Measurements from ENCODE around the gene GUK1.

GUK1 gene

DNA sequence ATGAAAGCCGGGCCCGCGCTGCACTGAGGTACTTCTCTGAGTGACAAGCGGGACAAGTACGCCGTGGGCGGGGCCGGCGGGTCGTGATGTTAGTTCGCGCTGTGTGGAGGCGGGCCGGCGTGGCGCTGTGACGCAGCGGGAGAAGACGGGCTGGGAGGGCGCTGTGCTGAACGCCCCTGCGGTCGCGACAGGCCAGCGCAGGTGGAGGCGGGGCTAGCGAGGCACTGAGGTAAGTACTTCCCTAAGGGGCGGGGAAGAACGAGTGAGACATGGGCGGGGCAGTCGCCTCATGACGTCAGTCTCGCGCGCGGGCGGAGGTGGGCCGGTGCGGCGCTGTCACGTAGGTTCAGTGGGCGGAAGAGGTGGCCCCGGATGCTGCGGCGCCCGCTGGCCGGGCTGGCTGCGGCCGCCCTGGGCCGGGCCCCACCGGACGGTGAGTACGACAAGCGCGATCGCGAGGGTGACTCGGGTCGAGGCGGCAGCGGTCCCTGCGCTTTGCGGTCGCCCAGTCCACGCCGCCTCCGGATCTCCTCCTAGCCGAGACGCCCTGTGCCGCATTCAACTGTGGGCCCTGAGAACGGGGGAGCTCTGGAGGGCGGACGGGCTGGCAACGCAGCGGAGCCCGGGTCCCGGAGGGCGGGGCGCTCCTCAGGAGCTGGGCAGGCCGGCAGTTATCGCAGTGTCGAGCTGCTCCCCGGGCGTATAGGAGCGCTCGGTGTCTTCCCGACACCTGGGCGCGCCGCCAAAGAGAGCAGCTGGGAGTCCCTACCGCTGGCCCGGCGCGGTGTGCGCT is at the start of gene GUK1:
Gene GUK1 (plus strand): TSS at position 349 of the 793 bp plus-strand sequence. CDS start 24 bp downstream, at position 373.
- DNase-seq, result peak; percentile 99 to 100 (median 100)

DNA sequence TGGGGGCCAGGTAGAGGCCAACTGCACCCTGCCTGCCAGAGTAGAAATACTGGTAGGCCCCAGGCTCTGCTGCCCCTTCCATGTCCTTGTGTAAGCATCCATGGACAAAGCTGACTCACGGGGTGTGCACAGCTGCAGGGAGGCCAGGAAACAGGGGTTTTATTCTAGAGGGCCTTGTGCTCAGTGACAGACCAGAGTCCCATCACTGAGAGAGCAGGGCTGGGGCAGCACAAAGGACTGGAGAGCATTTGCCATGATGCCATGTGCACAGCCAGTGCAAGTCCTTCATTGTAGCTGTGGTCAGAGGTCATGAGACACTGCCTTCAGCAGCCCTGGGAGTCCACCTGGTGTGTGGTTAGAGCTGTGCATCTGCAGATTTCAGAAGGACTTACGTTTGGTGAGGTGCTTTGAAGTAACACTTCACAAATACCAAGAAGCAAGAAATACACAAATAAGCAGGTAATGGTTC is 49.4 kb upstream of the GUK1 start:
- DNase-seq, result peak in 1 of 3 donors; percentile 38

DNA sequence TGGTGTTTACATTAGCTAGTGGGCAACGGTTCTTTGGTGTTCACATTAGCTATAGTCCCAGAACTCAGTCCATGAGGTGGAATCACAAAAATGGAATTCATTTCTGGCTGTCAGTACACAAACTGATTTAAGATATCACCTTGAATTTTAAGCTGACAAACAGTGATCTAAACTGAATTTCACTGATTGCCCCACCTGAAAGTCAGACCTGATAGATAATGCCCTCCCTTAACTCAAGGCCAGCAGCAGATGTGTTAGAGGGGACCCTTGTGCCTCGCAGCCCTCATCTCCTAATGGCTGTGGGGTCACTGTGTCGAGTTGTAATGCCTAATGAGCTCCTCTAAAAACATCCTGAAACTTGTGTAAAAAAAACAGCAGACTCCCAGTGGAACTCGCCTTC is 49.0 kb upstream of the GUK1 start:
- no peak for DNase-seq

DNA sequence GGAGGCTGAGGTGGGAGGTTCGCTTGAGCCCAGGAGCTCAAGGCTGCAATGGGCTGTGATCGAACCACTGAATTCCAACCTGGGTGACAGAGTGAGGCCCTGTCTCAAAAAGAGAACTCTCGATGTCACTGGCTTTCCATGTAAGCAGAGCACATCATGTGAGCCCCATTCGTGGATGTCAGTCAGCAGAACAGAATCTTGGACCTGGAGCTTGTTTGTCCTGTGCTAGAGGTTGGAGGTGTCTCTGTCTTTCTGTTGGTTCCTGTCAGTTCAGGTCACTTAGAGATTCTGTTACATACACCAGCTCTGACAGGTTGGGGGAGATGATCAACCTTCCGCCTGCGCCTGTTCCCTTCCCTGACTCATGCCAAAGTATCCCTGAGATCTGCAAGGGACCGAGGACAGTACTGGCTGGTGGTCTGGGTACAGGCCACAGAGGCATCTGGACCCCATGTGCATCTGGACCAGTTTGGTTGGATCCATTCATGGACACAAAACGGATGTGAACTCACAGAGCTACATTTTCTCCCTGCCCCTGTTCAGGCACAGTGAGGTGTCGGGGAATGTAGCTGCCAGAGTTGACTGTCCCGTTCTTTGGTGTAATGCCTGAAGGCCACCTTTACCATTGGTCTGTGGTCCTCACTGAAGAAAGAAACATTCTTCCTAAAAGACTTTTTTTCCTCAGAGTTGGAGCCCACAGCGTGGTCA is 47.6 kb upstream of the GUK1 start:
- no peak for DNase-seq

DNA sequence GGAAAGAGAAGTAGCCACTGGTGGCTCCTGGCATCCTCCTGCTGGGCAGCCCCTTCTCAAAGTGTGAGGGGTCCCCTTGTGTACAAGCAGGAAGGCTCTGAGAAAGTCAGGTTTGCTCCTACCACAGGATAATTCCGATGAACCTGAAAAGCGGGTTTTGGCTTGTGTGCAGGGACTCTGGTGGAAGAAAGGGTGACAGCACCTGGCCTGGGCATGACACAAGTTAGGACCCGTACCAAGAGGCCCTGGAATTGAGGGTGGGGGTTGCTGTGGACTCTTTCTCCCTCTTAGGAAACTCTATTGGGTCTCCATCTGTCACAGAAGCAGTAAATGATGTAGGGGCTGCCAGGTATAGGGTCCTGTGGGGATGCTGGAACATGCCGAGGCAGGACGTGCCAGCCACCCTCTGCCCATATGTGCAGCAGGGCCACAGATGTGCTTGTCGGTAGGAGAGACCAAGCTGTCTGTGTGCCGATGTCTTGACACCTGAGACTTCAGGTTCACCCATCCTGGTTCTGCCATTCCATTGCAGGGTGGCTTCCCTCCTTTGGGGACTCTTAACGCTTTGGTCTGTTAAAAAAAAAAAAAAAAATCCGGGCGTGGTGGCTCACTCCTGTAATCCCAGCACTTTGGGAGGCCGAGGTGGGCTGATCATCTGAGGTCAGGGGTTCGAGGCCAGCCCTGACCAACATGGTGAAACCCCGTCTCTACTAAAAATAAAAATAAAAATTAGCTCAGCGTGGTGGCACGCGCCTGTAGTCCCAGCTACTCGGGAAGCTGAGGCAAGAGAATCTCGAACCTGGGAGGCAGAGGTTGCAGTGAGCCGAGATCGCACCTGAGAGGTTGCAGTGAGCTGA is 46.8 kb upstream of the GUK1 start:
- no peak for DNase-seq

GRCh38 chr1:228094432-228095016 is 45.6 kb upstream of the GUK1 start:
- no peak for DNase-seq

GRCh38 chr1:228095161-228095560 is 44.9 kb upstream of the GUK1 start:
- no peak for DNase-seq

- peak; percentile 70 to 79 (median 72) for DNase-seq
Measured at GRCh38 chr1:228095938-228096337, 44.1 kb upstream of the GUK1 start.

DNA sequence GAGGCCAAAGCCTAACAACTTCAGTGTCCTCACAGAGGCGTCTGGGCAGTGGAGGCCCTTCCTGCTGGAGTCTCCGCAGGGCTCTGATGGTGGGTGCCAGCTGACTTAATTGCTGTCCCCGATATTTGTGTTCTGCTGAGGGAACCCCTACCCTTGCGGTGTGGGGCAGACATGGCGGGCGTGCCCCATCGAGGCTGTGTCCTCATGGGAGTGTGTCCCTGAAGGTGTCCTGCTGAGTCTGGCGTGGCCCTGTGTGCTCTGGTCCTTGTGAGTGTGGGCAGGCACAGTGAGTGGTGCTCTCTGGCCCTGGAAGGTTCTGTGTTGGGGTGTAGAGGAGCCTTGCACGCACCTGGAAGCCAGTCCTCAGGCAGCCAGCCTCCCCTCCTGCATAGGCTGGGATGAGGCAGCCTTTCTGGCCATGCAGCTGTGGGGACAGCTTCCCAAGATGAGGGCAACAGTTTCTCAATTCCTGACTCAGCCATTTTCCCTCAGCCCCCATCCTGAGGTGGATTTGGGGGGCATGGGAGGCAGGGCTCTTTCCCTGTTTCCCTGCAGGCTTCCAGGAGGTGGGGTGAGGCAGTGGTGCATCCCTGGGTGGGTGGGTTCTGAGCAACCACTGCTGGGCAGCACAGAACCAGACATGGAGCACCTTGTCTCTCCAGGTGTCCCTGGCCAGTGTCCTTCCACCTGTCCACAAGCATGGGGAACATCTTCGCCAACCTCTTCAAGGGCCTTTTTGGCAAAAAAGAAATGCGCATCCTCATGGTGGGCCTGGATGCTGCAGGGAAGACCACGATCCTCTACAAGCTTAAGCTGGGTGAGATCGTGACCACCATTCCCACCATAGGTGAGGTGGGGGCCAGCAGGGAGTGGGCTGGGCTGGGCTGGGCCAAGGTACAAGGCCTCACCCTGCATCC is 43.4 kb upstream of the GUK1 start:
- DNase-seq, result no peak

GRCh38 chr1:228097333-228098081 is 42.6 kb upstream of the GUK1 start:
- DNase-seq, result no peak

DNA sequence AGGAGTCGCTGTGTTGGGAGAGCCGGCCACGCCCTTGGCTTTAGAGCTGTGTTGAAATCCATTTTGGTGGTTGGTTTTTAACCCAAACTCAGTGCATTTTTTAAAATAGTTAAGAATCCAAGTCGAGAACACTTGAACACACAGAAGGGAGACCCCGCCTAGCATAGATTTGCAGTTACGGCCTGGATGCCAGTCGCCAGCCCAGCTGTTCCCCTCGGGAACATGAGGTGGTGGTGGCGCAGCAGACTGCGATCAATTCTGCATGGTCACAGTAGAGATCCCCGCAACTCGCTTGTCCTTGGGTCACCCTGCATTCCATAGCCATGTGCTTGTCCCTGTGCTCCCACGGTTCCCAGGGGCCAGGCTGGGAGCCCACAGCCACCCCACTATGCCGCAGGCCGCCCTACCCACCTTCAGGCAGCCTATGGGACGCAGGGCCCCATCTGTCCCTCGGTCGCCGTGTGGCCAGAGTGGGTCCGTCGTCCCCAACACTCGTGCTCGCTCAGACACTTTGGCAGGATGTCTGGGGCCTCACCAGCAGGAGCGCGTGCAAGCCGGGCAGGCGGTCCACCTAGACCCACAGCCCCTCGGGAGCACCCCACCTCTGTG is 41.7 kb upstream of the GUK1 start:
- DNase-seq, result no peak

DNA sequence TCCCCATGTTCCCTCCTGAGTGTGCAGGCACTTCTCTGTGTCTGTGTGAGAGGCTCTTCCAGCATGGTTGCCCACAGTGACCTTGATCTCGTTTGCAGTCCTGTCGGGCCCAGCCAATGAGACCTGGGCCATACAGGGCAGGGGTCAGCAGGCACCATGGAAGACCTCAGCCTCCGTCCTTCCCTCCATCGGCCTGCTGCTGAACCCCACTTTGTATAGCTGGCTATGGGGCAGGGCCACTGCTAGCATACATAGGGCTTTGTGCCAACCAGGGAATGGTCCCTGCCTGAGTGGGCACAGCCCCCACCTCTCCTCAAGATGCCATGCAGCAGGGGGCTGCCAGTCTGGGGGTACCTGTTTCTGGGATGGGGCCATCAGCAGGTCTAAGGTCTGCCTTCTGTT is 40.7 kb upstream of the GUK1 start:
- DNase-seq, result no peak

- no peak for DNase-seq
Measured at GRCh38 chr1:228100822-228101613, 39.1 kb upstream of the GUK1 start.

GRCh38 chr1:228101614-228101993 is 38.5 kb upstream of the GUK1 start:
- DNase-seq, result peak in 1 of 3 donors; percentile 17

DNA sequence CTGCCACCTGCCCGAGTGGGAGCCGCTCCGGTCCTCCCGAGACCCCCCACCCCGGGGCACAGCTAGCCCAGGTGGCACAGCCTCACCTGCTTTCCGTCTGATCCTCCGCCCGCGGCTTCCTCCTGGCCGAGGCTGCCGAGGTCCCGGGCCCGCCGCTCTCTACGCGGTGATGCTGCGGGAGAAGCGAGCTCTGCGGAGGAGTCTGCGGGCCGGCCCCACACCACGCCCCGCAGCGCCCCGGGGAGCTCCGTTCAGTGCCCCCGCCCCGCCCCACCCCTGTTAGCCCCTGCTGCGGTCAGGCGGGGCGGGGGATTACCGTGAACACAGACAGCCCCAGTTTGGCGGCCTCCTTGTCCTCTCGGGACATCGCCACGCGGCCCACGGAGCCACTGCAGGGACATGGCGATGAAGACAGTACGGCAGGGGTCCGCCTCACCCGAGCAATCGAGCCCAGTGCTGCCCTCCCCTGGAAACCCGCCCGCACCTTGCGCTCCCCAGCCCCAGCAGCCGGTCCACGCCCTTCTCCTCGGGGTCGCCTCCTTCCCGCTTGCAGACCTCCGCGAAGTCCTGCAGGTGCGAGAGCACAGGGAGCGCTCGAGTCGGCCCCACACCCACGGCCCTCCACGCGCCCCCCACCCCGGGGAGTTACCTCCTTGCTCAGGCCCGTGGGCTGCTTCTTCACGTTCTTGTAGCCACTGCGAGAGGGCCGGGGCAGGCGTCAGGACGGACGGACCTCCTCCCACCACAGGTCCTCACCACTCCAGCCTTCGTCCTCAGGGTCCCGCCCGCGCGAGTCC is 37.9 kb upstream of the GUK1 start:
- peak; percentile 45 to 65 (median 50) for DNase-seq

- DNase-seq, result peak; percentile 95 to 98 (median 97)
Measured at GRCh38 chr1:228102791-228103620, 37.1 kb upstream of the GUK1 start, which contains the start of gene C1orf35. TSS of gene C1orf35 (minus strand) at chr1:228103325. CDS start at chr1:228103227, 98 bp downstream.

GRCh38 chr1:228104526-228105269 is 35.4 kb upstream of the GUK1 start:
- DNase-seq, result no peak

Measured in suppressor macrophage treated with lipopolysaccharide for 1 hour (primary cell).